Activated CD4-positive, alpha-beta T cell treated with anti-CD3 and anti-CD28 coated beads, Interleukin-2, amount 50 U/mL, for 16 hours (primary cell): ENCODE results near the gene ZNF599.

ENCODE experiments used
- DNase-seq: peaks from one replicate; pipeline ENCODE4 v3.0.0-alpha.2; 2020

ZNF599 gene

DNA sequence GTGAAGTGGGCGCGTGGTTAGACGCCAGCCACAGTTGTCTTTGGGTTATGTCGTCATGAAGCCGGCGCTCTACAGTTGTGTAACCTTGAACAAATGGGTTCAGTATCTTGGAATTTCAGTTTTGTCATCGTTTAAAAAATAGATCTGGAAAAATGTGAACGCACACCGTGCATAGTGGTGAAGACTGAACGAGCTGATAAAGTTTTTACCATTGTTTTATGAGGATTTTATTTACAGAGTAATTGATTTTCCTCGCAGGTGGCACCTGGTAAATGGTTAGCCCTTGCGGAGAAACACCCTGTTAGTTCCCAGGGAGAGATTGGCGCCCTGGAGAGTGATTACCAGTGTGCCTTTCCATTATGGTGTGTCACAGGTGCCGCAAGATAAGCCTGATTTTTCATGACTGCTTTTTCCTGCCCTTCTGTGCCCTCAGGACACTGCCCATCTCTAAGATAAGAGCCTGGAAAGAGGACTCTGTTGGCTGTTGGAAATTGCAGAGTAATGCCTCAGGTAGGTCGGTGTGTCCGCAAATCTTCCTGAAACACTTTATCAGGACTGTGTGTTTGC lies 38.4 kb downstream of the ZNF599 start:
- DNase-seq = peak; percentile 65

DNA sequence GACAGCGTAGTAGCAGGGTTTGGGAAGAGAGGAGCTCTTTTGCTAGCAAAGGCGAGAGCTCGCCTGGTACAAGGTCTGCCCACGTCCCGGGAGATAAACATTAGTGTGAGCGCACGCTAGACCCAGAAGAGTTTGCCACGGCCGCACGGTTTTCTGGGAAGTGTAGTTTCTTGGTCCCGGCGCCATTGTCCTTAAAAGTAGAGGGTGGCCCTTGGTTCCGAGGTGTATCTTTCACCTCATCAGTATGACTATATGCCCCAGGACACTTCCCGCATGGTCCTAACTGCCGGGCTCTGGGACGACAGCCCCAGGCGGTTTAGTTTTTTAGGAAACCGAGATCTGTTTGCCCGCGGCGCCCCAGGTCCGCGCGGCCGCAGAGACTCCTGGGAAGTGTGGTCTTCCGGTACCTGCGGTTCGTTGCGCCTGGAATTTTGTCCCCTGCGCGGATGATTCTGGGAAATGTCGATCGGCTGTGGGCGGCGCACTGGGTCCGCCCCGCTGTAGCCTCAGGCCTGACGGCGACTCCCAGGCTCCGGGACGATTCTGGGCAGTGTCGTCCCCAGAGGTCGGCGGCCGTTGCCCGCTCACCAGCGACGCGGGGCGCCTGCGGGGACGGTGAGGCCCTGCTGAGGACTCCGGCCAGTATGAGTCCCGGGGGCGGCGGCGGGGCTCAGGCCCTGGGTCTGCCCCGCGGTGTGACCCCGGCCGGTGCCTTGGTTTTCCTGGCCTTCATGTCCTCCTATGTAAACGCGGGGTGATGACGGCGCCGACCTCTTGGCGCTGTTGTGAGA lies 39.1 kb downstream of the ZNF599 start, which contains the start of gene ZNF181:
Gene ZNF181 (plus strand): TSS at position 498 of the 791 bp plus-strand sequence. CDS start 795 bp downstream, outside the sequence.
- DNase-seq = peak; percentile 83

- no peak for DNase-seq
These were observed 39.7 kb downstream of the ZNF599 start for GRCh38 chr19:34733266-34733745.

- no peak for DNase-seq
These were observed 40.3 kb downstream of the ZNF599 start for GRCh38 chr19:34732612-34733211.

DNA sequence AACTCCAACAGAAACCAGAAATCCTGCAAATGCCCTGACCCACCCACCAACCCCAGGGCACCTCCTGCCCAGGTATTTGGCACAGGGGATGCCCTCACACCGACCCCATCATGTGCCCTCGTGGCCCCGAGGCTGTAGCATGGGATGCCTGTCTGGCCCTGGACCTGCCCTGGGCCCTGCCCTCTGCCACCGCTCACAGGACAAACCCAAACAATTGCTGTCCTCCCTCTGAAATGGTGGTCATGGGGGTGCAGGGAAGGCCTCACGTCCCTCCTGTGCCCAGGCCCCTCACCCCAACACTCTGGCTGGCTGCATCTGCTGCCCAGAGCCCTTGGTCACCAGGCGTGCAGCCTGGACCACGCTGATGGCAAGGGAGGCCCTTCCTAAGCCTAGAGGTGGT lies 41.1 kb downstream of the ZNF599 start:
- DNase-seq = no peak

DNA sequence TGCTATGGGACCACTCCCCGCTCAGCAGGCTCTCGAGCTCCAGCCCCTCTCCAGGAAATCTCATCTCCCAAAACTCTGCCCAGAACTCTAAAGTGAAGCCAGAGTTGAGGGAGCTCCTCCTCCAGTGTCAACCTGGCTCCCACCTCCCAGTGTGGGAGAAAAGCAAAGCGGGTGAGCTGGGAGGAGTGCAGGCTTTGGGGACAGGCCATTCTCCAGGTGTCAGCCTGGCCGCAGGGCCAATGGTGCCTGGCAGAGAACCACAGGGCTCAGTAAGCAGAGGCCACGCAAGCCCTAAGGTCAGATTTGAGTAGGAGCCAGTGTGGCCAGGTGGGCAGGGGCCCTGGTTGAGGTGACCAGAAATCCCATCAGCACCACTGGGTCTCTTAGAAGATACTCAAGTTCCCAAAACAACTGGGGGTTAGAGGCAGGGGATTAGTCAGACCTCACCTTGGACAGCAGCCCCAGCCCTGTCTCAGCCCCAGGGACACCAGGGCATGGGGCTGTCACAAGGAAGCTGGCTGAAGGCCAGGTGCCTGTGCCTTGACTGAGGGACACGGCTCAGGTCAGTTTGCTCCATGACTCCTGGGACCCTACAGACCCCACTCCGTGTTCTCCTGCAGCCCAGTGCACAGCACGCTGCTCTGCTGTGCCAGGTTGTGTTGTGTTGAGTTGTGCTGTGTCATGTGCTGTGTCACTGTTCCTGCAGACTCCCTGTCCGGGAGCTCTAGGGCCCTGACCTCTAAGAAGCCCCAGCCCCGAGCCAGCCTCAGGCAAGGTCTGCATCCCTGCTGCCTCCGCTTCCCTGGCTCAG lies 41.8 kb downstream of the ZNF599 start:
- no peak for DNase-seq

GRCh38 chr19:34725400-34725799 lies 47.6 kb downstream of the ZNF599 start:
- DNase-seq = no peak

- DNase-seq = no peak
These were observed 50.7 kb downstream of the ZNF599 start for GRCh38 chr19:34722353-34722752.

DNA sequence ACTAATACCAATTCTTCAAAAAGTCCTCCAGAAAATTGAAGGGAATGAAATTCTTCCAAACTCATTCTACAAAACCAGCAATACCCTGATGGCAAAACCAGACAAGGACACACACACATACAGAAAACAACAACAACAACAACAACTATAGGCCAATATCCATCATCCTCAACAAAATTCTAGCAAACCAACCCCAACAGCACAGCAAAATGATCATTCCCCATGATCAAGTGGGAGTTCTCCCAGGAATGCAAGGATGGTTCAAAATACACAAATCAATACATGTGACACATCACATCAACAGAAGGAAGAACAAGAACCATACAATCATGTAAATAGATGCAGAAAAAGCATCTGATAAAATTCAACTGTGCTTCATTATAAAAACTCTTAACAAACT lies 57.7 kb downstream of the ZNF599 start:
- no peak for DNase-seq

- DNase-seq = no peak
These were observed 59.8 kb downstream of the ZNF599 start for GRCh38 chr19:34713262-34713637.

DNA sequence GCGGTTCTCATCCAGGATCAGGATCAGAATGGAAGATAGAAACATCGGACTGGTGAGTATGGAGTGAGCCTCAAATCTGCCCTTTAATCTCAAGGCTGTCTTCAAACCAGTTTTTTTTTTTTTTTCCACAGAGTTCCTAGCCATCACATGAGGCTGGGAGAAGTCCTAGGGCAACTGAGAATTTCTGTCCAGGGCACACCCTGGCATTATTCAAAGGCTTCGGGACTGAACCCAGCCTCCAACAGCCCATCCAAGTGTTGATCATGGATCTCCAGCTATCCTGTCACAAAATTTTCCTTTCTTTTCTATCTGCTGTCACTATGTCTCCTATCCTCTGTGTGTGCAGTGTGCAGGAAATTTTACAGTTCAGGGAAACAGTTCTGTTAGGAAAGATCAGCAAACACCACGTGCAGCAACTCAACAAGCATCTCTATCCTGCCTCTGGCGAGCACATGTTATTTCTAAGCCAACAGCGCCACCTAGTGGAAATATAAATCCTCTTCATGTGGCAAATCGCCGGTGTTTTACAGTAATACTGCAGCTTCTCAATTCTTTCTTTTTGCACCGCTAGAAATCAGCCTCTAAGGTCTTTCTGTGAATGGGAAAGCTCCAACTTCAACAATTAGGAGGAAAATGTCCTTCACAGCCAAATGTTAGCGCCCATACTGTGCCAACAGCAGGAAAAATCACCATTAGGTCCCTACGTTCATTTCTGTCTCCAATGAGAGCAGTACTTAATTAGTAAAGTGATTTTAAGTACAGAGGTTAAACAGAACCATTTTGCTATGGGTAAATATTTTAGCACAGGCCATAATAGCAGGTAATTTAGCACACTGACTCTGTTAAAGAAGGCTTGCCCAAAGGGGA lies 60.4 kb downstream of the ZNF599 start:
- DNase-seq = peak; percentile 71

DNA sequence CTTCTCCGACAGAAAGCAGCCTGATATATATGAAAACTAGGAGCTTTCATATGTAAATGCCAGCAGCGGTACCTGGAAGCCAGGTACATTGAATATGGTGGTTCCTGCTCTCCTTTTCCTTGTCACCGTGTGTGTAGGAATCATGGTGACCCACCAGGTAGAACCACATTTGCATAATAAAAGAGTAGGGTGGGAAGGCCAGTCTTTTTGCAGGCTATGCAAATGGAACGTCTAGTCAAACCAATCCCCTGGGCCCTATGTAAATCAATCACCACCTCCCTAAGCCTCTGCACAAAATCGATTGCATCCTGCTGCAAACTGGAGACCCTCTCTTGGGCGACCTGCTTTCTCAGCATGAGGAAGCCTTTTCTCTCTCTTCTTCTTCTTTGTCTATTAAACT lies 61.1 kb downstream of the ZNF599 start:
- no peak for DNase-seq
